K562 (cell line): ENCODE results near the gene SIGMAR1. TPM values are rescaled to one million over a fixed set of nuclear protein-coding genes. Genes with fewer than 3 reads are reported as not detected.
A peak's percentile ranks its signal among the peaks of the same experiment; 100 is the strongest.

ENCODE experiments used
- BACH1 ChIP-seq: fragments of 200-800 bp; sonication (Bioruptor generic); IDR thresholded peaks from 2 replicates; pipeline ENCODE4 v1.6.1; 2016; ENCODE audit warnings: missing genetic modification characterization, missing compliant biosample characterization
- CBX8 ChIP-seq: fragments of 200-600 bp; sonication (generic); IDR thresholded peaks from 2 replicates; pipeline ENCODE4 v1.6.1; 2012; ENCODE audit warnings: borderline replicate concordance, mixed run types, low read depth, mild to moderate bottlenecking, moderate library complexity, mixed read lengths, low read length, control low read depth, inconsistent platforms; ENCODE audit not compliant: poor library complexity, severe bottlenecking; ENCODE audit errors: extremely low read depth
- FIP1L1 ChIP-seq: fragments of 200-400 bp; formaldehyde crosslinking; IDR thresholded peaks from 2 replicates; pipeline ENCODE4 v1.6.1; 2018; ENCODE audit warnings: mild to moderate bottlenecking, low read depth, low read length; ENCODE audit not compliant: poor library complexity, severe bottlenecking
- FOS ChIP-seq: IDR thresholded peaks from 3 replicates; pipeline ENCODE4 v1.6.1; 2011; ENCODE audit not compliant: insufficient read length; ENCODE audit errors: extremely low read depth
- GMEB1 ChIP-seq: fragments of 250-450 bp; sonication (Bioruptor Pico); IDR thresholded peaks from 2 replicates; pipeline ENCODE4 v1.4.0; 2020; ENCODE audit warnings: mild to moderate bottlenecking
- HNRNPLL ChIP-seq: fragments of 200-400 bp; formaldehyde crosslinking; IDR thresholded peaks from 2 replicates; pipeline ENCODE4 v1.6.1; 2017; ENCODE audit warnings: low read length, low read depth, mild to moderate bottlenecking; ENCODE audit not compliant: poor library complexity, severe bottlenecking
- KLF16 ChIP-seq: IDR thresholded peaks from 2 replicates; pipeline ENCODE4 v1.6.1; 2016; ENCODE audit warnings: antibody characterized with exemption
- KLF6 ChIP-seq: fragments of 250-450 bp; sonication (Bioruptor Pico); IDR thresholded peaks from 2 replicates; pipeline ENCODE4 v1.4.0; 2020; ENCODE audit warnings: mild to moderate bottlenecking, moderate library complexity, borderline replicate concordance
- LARP7 ChIP-seq: fragments of 450-650 bp; IDR thresholded peaks from 2 replicates; pipeline ENCODE4 v1.6.1; 2016
- LEF1 ChIP-seq: fragments of 450-650 bp; IDR thresholded peaks from 2 replicates; pipeline ENCODE4 v1.6.1; 2016; ENCODE audit warnings: mild to moderate bottlenecking
- NCOA4 ChIP-seq: fragments of 450-650 bp; IDR thresholded peaks from 2 replicates; pipeline ENCODE4 v1.6.1; 2018; ENCODE audit warnings: mild to moderate bottlenecking; ENCODE audit not compliant: partially characterized antibody
- RAD51 ChIP-seq: fragments of 450-650 bp; IDR thresholded peaks from 2 replicates; pipeline ENCODE4 v1.7.1; 2016; ENCODE audit warnings: low read depth, mild to moderate bottlenecking, borderline replicate concordance
- RCOR1 ChIP-seq, 2 experiments: IDR thresholded peaks; 2 replicates each; pipeline ENCODE4 v1.6.1; 2012; ENCODE audit warnings: low read depth in 2 of 2, low read length in 2 of 2, borderline replicate concordance in 1 of 2, improper control_type of control experiment in 1 of 2
- SIRT6 ChIP-seq: IDR thresholded peaks from one replicate; pipeline ENCODE4 v1.6.1; 2012; ENCODE audit warnings: low read depth, mild to moderate bottlenecking, control low read depth, inconsistent platforms, low read length, moderate library complexity
- TAF1 ChIP-seq: IDR thresholded peaks from 2 replicates; pipeline ENCODE4 v1.6.1; 2011; ENCODE audit warnings: mild to moderate bottlenecking, low read length, moderate library complexity; ENCODE audit not compliant: insufficient read depth, control insufficient read depth, severe bottlenecking; ENCODE audit errors: extremely low read depth
- TCFL5 ChIP-seq: fragments of 250-450 bp; sonication (Bioruptor Pico); conservative IDR thresholded peaks from 2 replicates; pipeline ENCODE4 v1.6.1; 2021; ENCODE audit warnings: mild to moderate bottlenecking, moderate library complexity, matching md5 sums
- TEAD1 ChIP-seq, 2 experiments: fragments of 450-650 bp in 1 of 2; sonication (generic) in 1 of 2; formaldehyde crosslinking; IDR thresholded peaks; 2 replicates each; pipeline versions ENCODE4 v1.4.0 to v1.8.0; 2020 to 2022; ENCODE audit warnings: mild to moderate bottlenecking in 2 of 2, missing genetic modification reagents in 1 of 2
- TOE1 ChIP-seq, 2 experiments: fragments of 450-650 bp in 1 of 2; sonication (generic) in 1 of 2; formaldehyde crosslinking in 1 of 2; IDR thresholded peaks; 2 replicates each; pipeline versions ENCODE4 v1.7.1 to v1.8.0; 2016 to 2022; ENCODE audit warnings: borderline replicate concordance in 2 of 2, mild to moderate bottlenecking in 2 of 2, antibody characterized with exemption in 1 of 2, inconsistent platforms in 1 of 2, low read depth in 1 of 2, missing genetic modification reagents in 1 of 2, moderate library complexity in 1 of 2
- UBTF ChIP-seq, 2 experiments: IDR thresholded peaks; 2 replicates each; pipeline ENCODE4 v1.6.1; 2012; ENCODE audit warnings: improper control_type of control experiment in 2 of 2, low read depth in 2 of 2, low read length in 2 of 2, borderline replicate concordance in 1 of 2
- ZBTB17 ChIP-seq: fragments of 450-650 bp; formaldehyde crosslinking; IDR thresholded peaks from 2 replicates; pipeline ENCODE4 v1.4.0; 2020; ENCODE audit warnings: mild to moderate bottlenecking
- ZNF134 ChIP-seq: fragments of 250-450 bp; sonication (Bioruptor Pico); conservative IDR thresholded peaks from 2 replicates; pipeline ENCODE4 v1.4.0; 2020
- ZNF311 ChIP-seq: fragments of 250-450 bp; sonication (Bioruptor Pico); IDR thresholded peaks from 2 replicates; pipeline ENCODE4 v1.4.0; 2020; ENCODE audit warnings: mild to moderate bottlenecking, moderate library complexity
- ZNF507 ChIP-seq: conservative IDR thresholded peaks from 2 replicates; pipeline ENCODE4 v1.6.1; 2017; ENCODE audit warnings: missing genetic modification characterization, missing compliant biosample characterization
- ZNF561 ChIP-seq: fragments of 450-650 bp; formaldehyde crosslinking; conservative IDR thresholded peaks from 2 replicates; pipeline ENCODE4 v1.4.0; 2020; ENCODE audit warnings: mild to moderate bottlenecking, moderate library complexity
- polyA plus RNA-seq, 8 experiments: library from polyadenylated mRNA; depleted of rRNA in 4 of 8; stranded (reverse) in 5 of 8; unstranded in 3 of 8; fragments of >200 nt; fragmentation: Nextera tagmentation in 2 of 8; fragmentation: Illumina TruSeq in 1 of 8; extraction: Ambion mirVana in 2 of 8; extraction: Trizol in 1 of 8; gene quantifications; 2 replicates each; pipeline versions ENCODE4 v1.2.1 to v1.2.3, GENCODE V29; 2011 to 2014; ENCODE audit warnings: inconsistent platforms in 1 of 8, missing spikeins in 1 of 8
- total RNA-seq, 7 experiments: library from RNA; depleted of rRNA in 6 of 7; stranded (reverse); fragments of >200 nt in 6 of 7; fragmentation: Illumina TruSeq in 2 of 7; extraction: Trizol in 2 of 7; gene quantifications; 2 replicates each; pipeline versions ENCODE4 v1.2.1 to v1.2.3, GENCODE V29; 2011 to 2021; ENCODE audit warnings: low replicate concordance in 1 of 7

Gene SIGMAR1
- total and polyA plus RNA-seq, 9 of the 15 experiments (the other 6 are each of a cell fraction or from before 2014, with no cell fraction given): 6.9 to 80.0 (median 35.2) TPM

GRCh38 chr9:34646211-34647083, 8.9 kb upstream of the SIGMAR1 start, which contains the start of gene GALT (continued):
- TF ChIP-seq ZNF507 (tag): no peak
- no peak for TF ChIP-seq SIRT6
- TF ChIP-seq FIP1L1: peak; percentile 30
- TF ChIP-seq ZNF311 (CRISPR knock-in tag): no peak
- no peak for TF ChIP-seq LARP7
- peak; percentile 96 for TF ChIP-seq RAD51
- no peak for TF ChIP-seq KLF16
- TF ChIP-seq NCOA4: no peak
- peak; percentile 59 to 71; a peak in 3 of 4 replicates for TF ChIP-seq UBTF (IDR thresholded peaks at IDR 0.05; ENCODE audit: borderline replicate concordance in 1 of 2, low read depth in 2 of 2, low read length in 2 of 2)
- TF ChIP-seq CBX8: no peak
- TF ChIP-seq GMEB1: no peak
- no peak for TF ChIP-seq RCOR1 (IDR thresholded peaks at IDR 0.05; ENCODE audit: borderline replicate concordance in 1 of 2, low read depth in 2 of 2, low read length in 2 of 2)
- no peak for TF ChIP-seq KLF6 (CRISPR knock-in tag)
- TF ChIP-seq ZNF134 (CRISPR knock-in tag): no peak
- TF ChIP-seq LEF1: no peak
- no peak; the same call in 1 of the 2 replicates for TF ChIP-seq ZBTB17 (CRISPR knock-in tag)
- TF ChIP-seq TCFL5 (CRISPR knock-in tag): no peak
- TF ChIP-seq TEAD1 (CRISPR knock-in tag; IDR thresholded peaks at IDR 0.05): peak in 1 of 2 experiments; percentile 19; a peak in 1 of 4 replicates
- TF ChIP-seq TOE1 (IDR thresholded peaks at IDR 0.05; ENCODE audit: borderline replicate concordance): peak; percentile 93
- TF ChIP-seq TOE1 (CRISPR knock-in tag; IDR thresholded peaks at IDR 0.05; ENCODE audit: borderline replicate concordance, low read depth): no peak
- TF ChIP-seq TAF1: no peak
- no peak for TF ChIP-seq BACH1 (tag)
- peak; percentile 77 for TF ChIP-seq FOS
- TF ChIP-seq ZNF561: no peak
- no peak for TF ChIP-seq HNRNPLL
